ENCODE measurements around the gene PCDH9.

- TF ChIP-seq POLR2A (IDR thresholded peaks at IDR 0.05) (no peak), CTCF (IDR thresholded peaks at IDR 0.05) (no peak)
Observed at GRCh38 chr13:67063036-67063435, 167.1 kb downstream of the PCDH9 start.

Measured in upper lobe of left lung (tissue), 4 donors.